ENCODE data around the gene CHP1.
"Not testable (repeated sequence)": the region's sequence is repeated elsewhere in the genome, so short reads cannot be mapped to it uniquely, and the experiment has no call there.

Gene CHP1

DNA sequence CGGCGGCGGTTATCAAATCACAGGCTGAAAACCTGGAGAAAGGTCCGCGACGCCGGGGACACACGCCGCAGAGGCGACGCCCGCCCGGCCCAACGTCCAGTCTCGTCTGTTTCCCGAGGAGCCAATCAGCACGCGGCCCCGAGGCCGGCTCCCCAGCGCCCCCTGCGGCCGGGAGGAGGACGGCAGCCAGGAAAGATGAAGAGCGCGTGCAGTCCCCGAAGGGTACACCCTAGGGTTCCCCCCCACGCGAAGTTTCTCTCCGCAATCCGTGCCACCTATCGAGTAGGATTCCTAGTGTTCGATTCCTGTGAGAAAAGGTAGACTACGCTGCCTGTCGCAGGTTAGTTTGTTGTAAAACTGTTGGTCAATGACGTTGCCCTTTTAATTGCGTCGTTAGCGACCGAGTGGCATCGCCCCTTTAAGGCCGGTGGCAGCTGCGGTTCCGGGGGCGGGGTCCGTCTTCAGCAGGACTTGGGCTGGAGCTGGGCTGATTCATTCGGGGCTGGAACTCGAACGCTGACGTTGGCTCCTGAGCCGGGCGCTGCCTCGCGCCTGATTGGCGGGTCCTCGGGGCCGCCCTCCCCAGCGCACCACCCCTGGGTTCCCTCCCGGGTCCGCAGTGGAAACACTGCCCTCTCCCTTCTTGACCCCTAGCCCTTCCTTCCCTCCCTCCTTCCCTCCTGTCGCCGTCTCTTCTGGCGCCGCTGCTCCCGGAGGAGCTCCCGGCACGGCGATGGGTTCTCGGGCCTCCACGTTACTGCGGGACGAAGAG is at the start of gene CHP1, which contains the start of gene EXD1:
TSS of gene CHP1 (plus strand) at position 619 of the 772 bp plus-strand sequence. CDS start at position 734, 115 bp downstream.
TSS of gene EXD1 (minus strand) at position 108 of the 772 bp plus-strand sequence. CDS start 4,182 bp downstream, outside the sequence.
- peak; percentile 84 for DNase-seq

DNA sequence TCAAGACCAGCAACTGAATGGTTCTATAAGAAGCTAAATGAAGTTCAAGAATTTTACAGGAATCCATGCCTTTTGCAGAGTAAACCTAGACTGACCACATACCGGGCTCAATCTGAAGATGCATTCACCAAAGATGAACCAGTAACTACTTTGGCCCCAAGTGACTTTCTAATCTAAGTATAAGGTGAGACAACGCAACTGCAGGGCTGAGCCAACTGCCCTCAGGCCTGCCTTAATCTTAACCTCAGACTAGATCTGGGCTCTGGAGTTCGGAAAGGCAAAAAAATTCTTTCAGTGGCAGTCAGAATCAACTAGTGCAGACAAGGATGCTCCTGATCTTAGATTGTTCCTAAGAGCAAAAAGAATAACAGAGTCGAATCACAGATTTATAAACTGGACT is 48.8 kb upstream of the CHP1 start:
- DNase-seq, result no peak

DNA sequence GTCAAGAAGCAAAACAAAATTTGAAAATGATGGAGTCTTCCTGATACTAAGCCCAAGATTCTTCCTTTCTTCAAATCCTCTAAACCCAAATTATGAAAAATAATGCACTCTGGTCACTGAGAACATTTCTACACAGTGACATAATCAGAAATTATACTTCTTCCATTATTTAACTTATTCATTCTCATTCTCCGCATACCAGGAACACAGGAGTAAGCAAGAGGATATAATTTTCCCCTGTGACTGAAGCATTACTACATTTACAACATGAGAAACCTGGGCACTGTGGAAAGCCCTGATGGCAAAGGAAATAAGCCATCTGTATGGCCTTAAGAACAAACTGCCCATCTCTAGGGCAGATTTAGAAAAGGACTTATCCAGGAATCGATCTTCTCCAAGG is 47.5 kb upstream of the CHP1 start:
- no peak for DNase-seq

DNA sequence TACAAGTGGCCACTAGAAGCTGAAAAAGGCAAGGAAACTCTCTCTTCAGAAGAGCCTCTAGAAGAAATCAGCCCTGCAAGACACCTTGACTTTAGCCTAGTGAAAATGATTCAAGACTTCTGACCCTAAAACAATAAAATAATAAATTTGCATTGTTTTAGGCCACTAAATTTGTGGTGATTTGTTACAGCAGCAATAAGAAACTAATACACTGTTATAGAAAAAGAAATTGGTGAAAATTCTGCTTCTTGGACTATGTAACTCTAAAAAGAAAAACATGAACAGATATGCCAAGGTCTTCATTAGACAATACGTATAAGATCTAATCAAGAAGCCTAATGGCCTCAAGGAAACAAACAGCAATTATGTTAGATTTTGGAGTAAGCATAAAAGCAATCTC is 36.6 kb upstream of the CHP1 start:
- no peak for DNase-seq

GRCh38 chr15:41199470-41199869 is 31.6 kb upstream of the CHP1 start:
- DNase-seq, result no peak

DNA sequence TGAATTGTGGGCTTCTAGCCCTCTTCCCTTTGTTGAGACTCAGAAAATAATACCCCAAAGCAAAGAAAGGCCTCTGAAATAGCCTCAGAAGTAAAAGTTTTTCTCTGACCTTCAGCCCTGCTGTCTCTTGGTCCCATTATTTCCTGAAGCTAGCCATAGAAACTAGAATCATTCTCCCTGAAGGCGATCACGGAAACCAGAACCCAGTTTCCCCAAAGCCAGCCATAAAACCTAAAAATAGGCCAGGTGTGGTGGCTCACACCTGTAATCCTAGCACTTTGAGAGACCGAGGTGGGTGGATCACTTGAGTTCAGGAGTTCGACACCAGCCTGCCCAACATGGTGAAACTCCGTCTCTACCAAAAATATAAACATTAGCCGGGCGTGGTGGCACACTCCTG is 27.7 kb upstream of the CHP1 start:
- no peak for DNase-seq

GRCh38 chr15:41205315-41205714 is 25.8 kb upstream of the CHP1 start:
- no peak for DNase-seq

DNA sequence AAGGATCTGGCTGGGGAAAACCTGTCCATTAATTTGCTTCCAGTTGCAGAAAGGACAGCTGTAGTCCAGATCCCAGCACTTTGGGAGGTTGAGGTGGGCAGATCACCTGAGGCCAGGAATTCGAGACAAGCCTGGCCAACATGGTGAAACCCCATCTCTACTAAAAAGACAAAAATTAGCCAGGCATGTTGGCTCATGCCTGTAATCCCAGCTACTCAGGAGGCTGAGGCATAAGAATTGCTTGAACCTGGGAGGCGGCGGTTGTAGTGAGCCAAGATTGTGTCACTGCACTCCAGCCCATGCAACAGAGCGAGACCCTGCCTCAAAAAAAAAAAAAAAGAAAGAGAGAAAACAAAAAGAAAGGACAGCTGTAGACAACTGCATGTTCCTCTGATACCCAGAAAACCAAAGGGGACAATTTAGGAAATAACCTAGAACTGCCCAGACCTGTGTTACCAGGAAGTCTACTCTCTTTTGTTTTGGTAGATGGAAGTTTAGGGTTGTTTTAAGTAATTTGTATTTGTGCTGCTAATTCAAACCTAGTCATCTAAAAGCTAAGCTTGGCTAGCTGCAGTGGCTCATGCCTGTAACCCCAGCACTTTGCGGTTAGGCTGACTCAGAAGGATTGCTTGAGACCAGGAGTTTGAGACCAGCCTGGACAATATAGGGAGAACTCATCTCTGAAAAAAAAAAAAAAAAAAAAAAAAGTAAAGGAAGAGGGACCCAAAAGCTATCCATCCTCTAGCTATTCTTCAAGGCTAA is 23.2 kb upstream of the CHP1 start:
- no peak for DNase-seq

DNA sequence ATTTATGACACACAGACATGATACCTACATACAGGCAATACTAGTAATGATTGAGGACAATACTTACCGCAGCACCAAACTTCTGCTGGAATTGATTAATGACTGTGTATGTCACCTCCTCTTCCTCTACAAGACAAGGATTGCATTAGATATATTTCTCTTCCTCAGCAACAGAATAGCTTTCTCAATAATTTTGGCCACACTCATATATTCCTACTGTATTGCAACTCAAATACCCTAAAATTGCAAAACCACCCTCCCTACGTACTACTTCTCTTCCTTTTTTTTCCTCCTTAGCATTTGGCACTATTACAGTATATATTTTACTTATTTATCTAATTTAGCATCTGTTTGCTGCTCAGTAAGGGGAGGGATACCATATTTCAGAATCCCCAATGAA is 15.4 kb upstream of the CHP1 start:
- no peak for DNase-seq

- DNase-seq, result no peak
Measured at GRCh38 chr15:41218851-41219250, 12.2 kb upstream of the CHP1 start.

- no peak for DNase-seq
Measured at GRCh38 chr15:41219381-41219780, 11.7 kb upstream of the CHP1 start.

GRCh38 chr15:41230345-41230649 is 771 bp upstream of the CHP1 start:
- no peak for DNase-seq

DNA sequence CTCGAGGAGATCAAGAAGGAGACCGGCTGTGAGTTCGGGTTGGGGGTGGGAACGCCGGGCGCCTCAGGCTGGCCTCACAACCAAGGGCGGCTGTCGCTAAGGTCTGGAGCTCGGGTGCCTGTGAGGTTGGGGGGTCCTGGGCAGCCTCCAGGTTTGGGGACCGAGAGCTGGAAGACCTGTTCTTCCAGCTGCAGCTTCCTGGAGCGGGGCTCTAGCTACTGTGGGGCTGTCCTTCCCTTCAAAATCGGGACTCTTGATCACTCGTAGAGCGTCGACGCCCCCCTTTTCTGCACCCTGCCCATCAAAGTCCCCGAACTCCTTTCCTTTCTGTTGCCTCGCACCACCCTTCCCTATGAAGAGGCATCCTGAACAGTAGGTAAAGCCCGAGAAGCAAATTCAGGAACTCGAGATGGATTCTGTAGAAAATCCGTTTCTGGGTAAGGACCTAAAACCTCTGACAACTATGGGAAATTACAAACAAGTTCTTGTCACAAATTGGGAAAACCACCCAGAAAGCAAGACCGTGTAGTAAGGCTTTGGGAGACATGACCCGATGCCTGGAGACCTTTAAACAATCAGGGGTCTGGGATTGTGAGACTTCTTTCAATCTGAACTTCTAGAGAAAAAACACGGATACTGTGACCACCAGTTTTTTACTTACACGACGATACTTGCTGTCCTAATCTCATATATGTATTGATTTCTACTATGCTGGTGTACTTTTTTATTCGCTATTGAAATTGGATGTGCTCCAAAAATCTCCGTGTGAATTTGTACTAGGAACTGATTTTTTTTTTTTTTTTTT is 556 bp downstream of the CHP1 start:
- DNase-seq, result no peak

DNA sequence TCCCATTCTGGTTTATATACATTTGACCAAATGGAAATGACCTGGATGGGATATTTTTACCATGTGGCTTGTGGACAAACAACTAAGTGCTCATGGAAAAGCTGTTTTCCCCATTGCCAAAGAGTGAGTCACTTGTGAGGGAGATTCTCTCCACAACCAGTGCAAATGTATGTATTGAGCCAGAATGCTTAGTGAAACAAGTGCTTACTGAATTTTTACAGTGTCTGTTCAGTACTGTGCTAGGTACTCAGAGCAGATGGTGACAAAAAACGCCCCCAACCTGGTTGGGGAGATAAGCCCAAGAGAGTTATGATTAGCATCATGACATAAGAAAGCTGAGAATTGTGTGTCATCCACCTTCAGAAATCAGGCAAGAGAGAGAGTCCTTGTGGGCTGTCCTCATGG is 2.3 kb downstream of the CHP1 start:
- no peak for DNase-seq

GRCh38 chr15:41235228-41235627 is 4.2 kb downstream of the CHP1 start:
- not testable (repeated sequence) for DNase-seq

DNA sequence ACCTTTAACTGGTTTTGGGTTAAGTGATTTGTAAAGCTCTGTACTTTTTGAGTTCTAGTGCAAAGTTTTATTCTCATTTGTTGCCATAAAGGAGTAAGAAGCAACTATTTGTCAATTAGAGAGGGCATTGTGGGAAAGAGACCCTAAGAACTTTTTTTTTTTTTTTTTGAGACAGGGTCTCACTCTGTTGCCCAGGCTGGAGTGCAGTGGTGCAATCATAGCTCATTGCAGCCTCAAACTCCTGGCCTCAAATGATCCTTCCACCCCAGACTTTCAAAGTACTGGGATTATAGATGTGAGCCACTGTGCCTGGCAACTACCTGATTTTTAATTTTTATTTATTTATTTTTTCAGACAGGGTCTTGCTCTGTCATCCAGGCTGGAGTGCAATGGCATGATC is 4.9 kb downstream of the CHP1 start:
- DNase-seq, result no peak

GRCh38 chr15:41238100-41238499 is 7.0 kb downstream of the CHP1 start:
- no peak for DNase-seq

GRCh38 chr15:41241221-41241964 is 10.3 kb downstream of the CHP1 start:
- DNase-seq, result no peak

- DNase-seq, result not testable (repeated sequence)
Measured at GRCh38 chr15:41250745-41251144, 19.7 kb downstream of the CHP1 start.

GRCh38 chr15:41251411-41251810 is 20.3 kb downstream of the CHP1 start:
- DNase-seq, result no peak

DNA sequence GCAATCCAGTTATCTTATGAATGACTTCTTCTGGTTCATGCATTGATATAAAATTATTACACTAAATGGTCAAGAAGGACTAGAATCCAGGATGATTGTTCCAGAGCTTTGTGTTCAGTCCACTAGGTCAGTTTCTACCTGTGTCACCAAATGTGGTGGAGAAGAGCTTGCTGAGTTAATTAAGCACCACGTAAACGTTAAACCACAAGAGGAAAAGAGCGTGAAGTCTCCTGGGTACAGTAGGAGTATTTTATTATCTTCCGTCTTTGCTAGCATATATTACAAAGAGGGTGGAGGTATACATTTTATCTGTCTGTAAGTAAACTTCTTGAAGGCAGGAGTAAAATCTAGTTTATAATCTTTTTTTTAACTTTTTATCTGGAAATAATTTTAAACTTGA is 23.5 kb downstream of the CHP1 start:
- DNase-seq, result no peak

- DNase-seq, result no peak
Measured at GRCh38 chr15:41256103-41256502, 25.0 kb downstream of the CHP1 start.

- no peak for DNase-seq
Measured at GRCh38 chr15:41256577-41257038, 25.5 kb downstream of the CHP1 start.
